ENCODE measurements around the gene JAKMIP2.
"Not testable (repeated sequence)": the region's sequence is repeated elsewhere in the genome, so short reads cannot be mapped to it uniquely, and the experiment has no call there.

JAKMIP2 gene

GRCh38 chr5:147590096-147590495, 192.4 kb downstream of the JAKMIP2 start:
- Histone ChIP-seq H3K36me3 (ENCODE audit: low read length) (no peaks in the 10 kb centered on the region), H3K9ac (ENCODE audit: low read length) (no peak overlapping the region), H3K4me3 (ENCODE audit: insufficient read depth, low read length, poor library complexity, severe bottlenecking) (no peak overlapping the region), H3F3A (ENCODE audit: insufficient read depth) (no peaks in the 10 kb centered on the region), H3K27ac (ENCODE audit: low read depth, low read length) (no peak overlapping the region), H3K9me3 (ENCODE audit: insufficient read depth, low read length) (no peaks in the 10 kb centered on the region), H3K27me3 (ENCODE audit: low read length) (no peaks in the 10 kb centered on the region), H3K4me2 (ENCODE audit: low read depth, low read length, poor library complexity, severe bottlenecking) (no peak overlapping the region), H3K79me2 (ENCODE audit: insufficient read depth, low read length) (no peaks in the 10 kb centered on the region), H3K9me2 (replicated peaks; ENCODE audit: insufficient read depth, low read length) (no peaks in the 10 kb centered on the region), H4K20me1 (ENCODE audit: low read depth, low read length) (no peaks in the 10 kb centered on the region), H2AFZ (ENCODE audit: low read depth, low read length, severe bottlenecking) (no peak overlapping the region)
- TF ChIP-seq EZH2phosphoT487 (conservative IDR thresholded peaks at IDR 0.05; ENCODE audit: low read length) (no peak), CTCF (IDR thresholded peaks at IDR 0.05; ENCODE audit: insufficient read depth, low read length, poor library complexity, severe bottlenecking) (no peak)

GRCh38 chr5:147586832-147587231, 195.7 kb downstream of the JAKMIP2 start:
- Histone ChIP-seq H3K9me2 (replicated peaks; ENCODE audit: insufficient read depth, low read length) (no peaks in the 10 kb centered on the region), H3K4me3 (ENCODE audit: insufficient read depth, low read length, poor library complexity, severe bottlenecking) (no peak overlapping the region), H3K27ac (ENCODE audit: low read depth, low read length) (no peak overlapping the region), H3F3A (ENCODE audit: insufficient read depth) (no peaks in the 10 kb centered on the region), H3K4me2 (ENCODE audit: low read depth, low read length, poor library complexity, severe bottlenecking) (no peak overlapping the region), H4K20me1 (ENCODE audit: low read depth, low read length) (no peaks in the 10 kb centered on the region), H3K36me3 (ENCODE audit: low read length) (no peaks in the 10 kb centered on the region), H2AFZ (ENCODE audit: low read depth, low read length, severe bottlenecking) (no peak overlapping the region), H3K79me2 (ENCODE audit: insufficient read depth, low read length) (no peaks in the 10 kb centered on the region), H3K27me3 (ENCODE audit: low read length) (no peaks in the 10 kb centered on the region), H3K9me3 (ENCODE audit: insufficient read depth, low read length) (no peaks in the 10 kb centered on the region), H3K9ac (ENCODE audit: low read length) (no peak overlapping the region)
- TF ChIP-seq CTCF (IDR thresholded peaks at IDR 0.05; ENCODE audit: insufficient read depth, low read length, poor library complexity, severe bottlenecking) (no peak), EZH2phosphoT487 (conservative IDR thresholded peaks at IDR 0.05; ENCODE audit: low read length) (no peak)

- Histone ChIP-seq H4K20me1 (ENCODE audit: low read depth, low read length) (no peaks in the 10 kb centered on the region), H3K79me2 (ENCODE audit: insufficient read depth, low read length) (no peaks in the 10 kb centered on the region)
- no peak for TF ChIP-seq CTCF (IDR thresholded peaks at IDR 0.05; ENCODE audit: insufficient read depth, low read length, poor library complexity, severe bottlenecking)
- TF ChIP-seq EZH2phosphoT487 (conservative IDR thresholded peaks at IDR 0.05; ENCODE audit: low read length), result no peak
These were observed 196.3 kb downstream of the JAKMIP2 start for GRCh38 chr5:147586221-147586620.

GRCh38 chr5:147582272-147582671, 200.3 kb downstream of the JAKMIP2 start:
- H3K4me2 ChIP-seq (ENCODE audit: low read depth, low read length, poor library complexity, severe bottlenecking), result not testable (repeated sequence)

More at GRCh38 chr5:147586221-147586620, 196.3 kb downstream of the JAKMIP2 start:
- H3K36me3 ChIP-seq (ENCODE audit: low read length), result no peaks in the 10 kb centered on the region
- H3K9me2 ChIP-seq (replicated peaks; ENCODE audit: insufficient read depth, low read length), result no peaks in the 10 kb centered on the region
- no peaks in the 10 kb centered on the region for H3K9me3 ChIP-seq (ENCODE audit: insufficient read depth, low read length)
- H3K27me3 ChIP-seq (ENCODE audit: low read length), result no peaks in the 10 kb centered on the region
- H3K27ac ChIP-seq (ENCODE audit: low read depth, low read length), result no peak overlapping the region
- no peak overlapping the region for H2AFZ ChIP-seq (ENCODE audit: low read depth, low read length, severe bottlenecking)
- no peak overlapping the region for H3K9ac ChIP-seq (ENCODE audit: low read length)
- no peak overlapping the region for H3K4me2 ChIP-seq (ENCODE audit: low read depth, low read length, poor library complexity, severe bottlenecking)
- H3K4me3 ChIP-seq (ENCODE audit: insufficient read depth, low read length, poor library complexity, severe bottlenecking), result no peak overlapping the region
- H3F3A ChIP-seq (ENCODE audit: insufficient read depth), result no peaks in the 10 kb centered on the region

GRCh38 chr5:147580418-147580817, 202.1 kb downstream of the JAKMIP2 start:
- H2AFZ ChIP-seq (ENCODE audit: low read depth, low read length, severe bottlenecking); H3K79me2 ChIP-seq (ENCODE audit: insufficient read depth, low read length); H3K9me2 ChIP-seq (replicated peaks; ENCODE audit: insufficient read depth, low read length); H3K27me3 ChIP-seq (ENCODE audit: low read length); H3K4me2 ChIP-seq (ENCODE audit: low read depth, low read length, poor library complexity, severe bottlenecking); H3K9ac ChIP-seq (ENCODE audit: low read length); H3F3A ChIP-seq (ENCODE audit: insufficient read depth); H3K4me3 ChIP-seq (ENCODE audit: insufficient read depth, low read length, poor library complexity, severe bottlenecking); H3K36me3 ChIP-seq (ENCODE audit: low read length); H3K9me3 ChIP-seq (ENCODE audit: insufficient read depth, low read length); H4K20me1 ChIP-seq (ENCODE audit: low read depth, low read length); H3K27ac ChIP-seq (ENCODE audit: low read depth, low read length): not testable (repeated sequence)

More at GRCh38 chr5:147582272-147582671, 200.3 kb downstream of the JAKMIP2 start:
- not testable (repeated sequence) for H3K36me3 ChIP-seq (ENCODE audit: low read length); H4K20me1 ChIP-seq (ENCODE audit: low read depth, low read length); H3K27ac ChIP-seq (ENCODE audit: low read depth, low read length); H3K79me2 ChIP-seq (ENCODE audit: insufficient read depth, low read length); H3K4me3 ChIP-seq (ENCODE audit: insufficient read depth, low read length, poor library complexity, severe bottlenecking); H3K27me3 ChIP-seq (ENCODE audit: low read length); H3K9me2 ChIP-seq (replicated peaks; ENCODE audit: insufficient read depth, low read length); H3K9ac ChIP-seq (ENCODE audit: low read length); H3F3A ChIP-seq (ENCODE audit: insufficient read depth); H3K9me3 ChIP-seq (ENCODE audit: insufficient read depth, low read length); H2AFZ ChIP-seq (ENCODE audit: low read depth, low read length, severe bottlenecking)

Data from SU-DHL-6 (cell line).